WTC11 (cell line): ENCODE data around the gene CAD. TPM values are rescaled to one million over a fixed set of nuclear protein-coding genes. Genes with fewer than 3 reads are reported as not detected.

ENCODE experiments used
- CBFB ChIP-seq: sonication (generic); formaldehyde crosslinking; IDR thresholded peaks from 2 replicates; pipeline ENCODE4 v1.8.1; 2022; ENCODE audit warnings: mild to moderate bottlenecking, low read depth, missing genetic modification reagents
- E2F1 ChIP-seq: sonication (generic); formaldehyde crosslinking; IDR thresholded peaks from 2 replicates; pipeline ENCODE4 v1.8.0; 2022; ENCODE audit warnings: mild to moderate bottlenecking, missing genetic modification reagents
- ELF4 ChIP-seq: sonication (generic); formaldehyde crosslinking; IDR thresholded peaks from 2 replicates; pipeline ENCODE4 v1.8.1; 2022; ENCODE audit warnings: low read depth, mild to moderate bottlenecking, moderate library complexity, missing genetic modification reagents
- ESRRA ChIP-seq: sonication (generic); formaldehyde crosslinking; IDR thresholded peaks from 2 replicates; pipeline ENCODE4 v1.8.1; 2022; ENCODE audit warnings: mild to moderate bottlenecking, missing genetic modification reagents, borderline replicate concordance
- GABPB1 ChIP-seq: sonication (generic); formaldehyde crosslinking; IDR thresholded peaks from 2 replicates; pipeline ENCODE4 v1.8.1; 2023; ENCODE audit warnings: mild to moderate bottlenecking, missing genetic modification reagents
- HMGXB4 ChIP-seq: sonication (generic); formaldehyde crosslinking; IDR thresholded peaks from 2 replicates; pipeline ENCODE4 v1.8.1; 2023; ENCODE audit warnings: mild to moderate bottlenecking, moderate library complexity, missing genetic modification reagents
- IRF1 ChIP-seq: sonication (generic); formaldehyde crosslinking; IDR thresholded peaks from 2 replicates; pipeline ENCODE4 v1.8.0; 2023; ENCODE audit warnings: missing genetic modification reagents
- JAZF1 ChIP-seq: fragments of 250-450 bp; sonication (Bioruptor Pico); IDR thresholded peaks from 2 replicates; pipeline ENCODE4 v1.9.0; 2021; ENCODE audit warnings: moderate library complexity, mild to moderate bottlenecking, inconsistent platforms
- KAT7 ChIP-seq: sonication (generic); formaldehyde crosslinking; IDR thresholded peaks from 2 replicates; pipeline ENCODE4 v1.8.1; 2023; ENCODE audit warnings: missing genetic modification reagents, mild to moderate bottlenecking, borderline replicate concordance
- NR3C1 ChIP-seq: sonication (generic); formaldehyde crosslinking; conservative IDR thresholded peaks from 2 replicates; pipeline ENCODE4 v1.8.1; 2023; ENCODE audit warnings: low read depth, mild to moderate bottlenecking, missing genetic modification reagents
- PREB ChIP-seq: sonication (generic); formaldehyde crosslinking; IDR thresholded peaks from 2 replicates; pipeline ENCODE4 v1.8.1; 2022; ENCODE audit warnings: mild to moderate bottlenecking, missing genetic modification reagents, moderate library complexity, borderline replicate concordance
- SOX15 ChIP-seq: fragments of 250-450 bp; sonication (Bioruptor Pico); IDR thresholded peaks from 2 replicates; pipeline ENCODE4 v1.9.0; 2021; ENCODE audit warnings: mild to moderate bottlenecking
- STAT6 ChIP-seq: sonication (generic); formaldehyde crosslinking; conservative IDR thresholded peaks from 2 replicates; pipeline ENCODE4 v1.8.1; 2023; ENCODE audit warnings: mild to moderate bottlenecking, low read depth, missing genetic modification reagents, moderate library complexity
- TCF7 ChIP-seq: sonication (generic); formaldehyde crosslinking; IDR thresholded peaks from 2 replicates; pipeline ENCODE4 v1.8.0; 2022; ENCODE audit warnings: mild to moderate bottlenecking, low read depth, missing genetic modification reagents, moderate library complexity
- TP53 ChIP-seq: sonication (generic); formaldehyde crosslinking; IDR thresholded peaks from 2 replicates; pipeline ENCODE4 v1.8.1; 2023; ENCODE audit warnings: mild to moderate bottlenecking, missing genetic modification reagents
- ZNF396 ChIP-seq: fragments of 250-450 bp; sonication (Bioruptor Pico); IDR thresholded peaks from 2 replicates; pipeline ENCODE4 v1.8.0; 2021; ENCODE audit warnings: mild to moderate bottlenecking, moderate library complexity, borderline replicate concordance
- ZNF532 ChIP-seq: fragments of 250-450 bp; sonication (Bioruptor Pico); IDR thresholded peaks from 2 replicates; pipeline ENCODE4 v1.9.0; 2021; ENCODE audit warnings: mild to moderate bottlenecking, borderline replicate concordance
- total RNA-seq: library from RNA; stranded (reverse); gene quantifications from 3 replicates; pipeline ENCODE4 v1.2.3, GENCODE V29; 2021
- TF ChIP-seq, protein P1 (sequence below): fragments of 250-450 bp; sonication (Bioruptor Pico); IDR thresholded peaks from 2 replicates; pipeline ENCODE4 v1.9.0; 2021; ENCODE audit warnings: mild to moderate bottlenecking
- TF ChIP-seq, protein P2 (sequence below): fragments of 200-600 bp; IDR thresholded peaks from 2 replicates; pipeline ENCODE4 v1.8.0; 2022; ENCODE audit warnings: antibody characterized with exemption
- TF ChIP-seq, protein P3 (sequence below): sonication (generic); formaldehyde crosslinking; IDR thresholded peaks from 2 replicates; pipeline ENCODE4 v1.8.1; 2023; ENCODE audit warnings: mild to moderate bottlenecking, missing genetic modification reagents

Gene CAD
- total RNA-seq, 1 experiment from 2014 or later, result 178 TPM

GRCh38 chr2:27264753-27265535, 47.8 kb downstream of the CAD start (continued):
- TF ChIP-seq, protein P1, sequence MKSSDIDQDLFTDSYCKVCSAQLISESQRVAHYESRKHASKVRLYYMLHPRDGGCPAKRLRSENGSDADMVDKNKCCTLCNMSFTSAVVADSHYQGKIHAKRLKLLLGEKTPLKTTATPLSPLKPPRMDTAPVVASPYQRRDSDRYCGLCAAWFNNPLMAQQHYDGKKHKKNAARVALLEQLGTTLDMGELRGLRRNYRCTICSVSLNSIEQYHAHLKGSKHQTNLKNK (CRISPR knock-in tag), result no peak
- peak; percentile 89; the same call in 1 of the 2 replicates for TF ChIP-seq ESRRA (CRISPR knock-in tag)
- peak; percentile 92 for TF ChIP-seq HMGXB4 (CRISPR knock-in tag)
- TF ChIP-seq IRF1 (CRISPR knock-in tag), result peak; percentile 92
- TF ChIP-seq E2F1 (CRISPR knock-in tag), result peak; percentile 95
- TF ChIP-seq CBFB (CRISPR knock-in tag), result no peak
- TF ChIP-seq, protein P2, sequence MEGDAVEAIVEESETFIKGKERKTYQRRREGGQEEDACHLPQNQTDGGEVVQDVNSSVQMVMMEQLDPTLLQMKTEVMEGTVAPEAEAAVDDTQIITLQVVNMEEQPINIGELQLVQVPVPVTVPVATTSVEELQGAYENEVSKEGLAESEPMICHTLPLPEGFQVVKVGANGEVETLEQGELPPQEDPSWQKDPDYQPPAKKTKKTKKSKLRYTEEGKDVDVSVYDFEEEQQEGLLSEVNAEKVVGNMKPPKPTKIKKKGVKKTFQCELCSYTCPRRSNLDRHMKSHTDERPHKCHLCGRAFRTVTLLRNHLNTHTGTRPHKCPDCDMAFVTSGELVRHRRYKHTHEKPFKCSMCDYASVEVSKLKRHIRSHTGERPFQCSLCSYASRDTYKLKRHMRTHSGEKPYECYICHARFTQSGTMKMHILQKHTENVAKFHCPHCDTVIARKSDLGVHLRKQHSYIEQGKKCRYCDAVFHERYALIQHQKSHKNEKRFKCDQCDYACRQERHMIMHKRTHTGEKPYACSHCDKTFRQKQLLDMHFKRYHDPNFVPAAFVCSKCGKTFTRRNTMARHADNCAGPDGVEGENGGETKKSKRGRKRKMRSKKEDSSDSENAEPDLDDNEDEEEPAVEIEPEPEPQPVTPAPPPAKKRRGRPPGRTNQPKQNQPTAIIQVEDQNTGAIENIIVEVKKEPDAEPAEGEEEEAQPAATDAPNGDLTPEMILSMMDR, result peak; percentile 46; the same call in 1 of the 2 replicates
- no peak for TF ChIP-seq TP53 (CRISPR knock-in tag)
- 0 out of 2 replicates have a peak, but pooled peaks have one; percentile 73 for TF ChIP-seq STAT6 (CRISPR knock-in tag)
- peak; percentile 80; the same call in 1 of the 2 replicates for TF ChIP-seq PREB (CRISPR knock-in tag)
- TF ChIP-seq NR3C1 (CRISPR knock-in tag), result no peak
- TF ChIP-seq, protein P3, sequence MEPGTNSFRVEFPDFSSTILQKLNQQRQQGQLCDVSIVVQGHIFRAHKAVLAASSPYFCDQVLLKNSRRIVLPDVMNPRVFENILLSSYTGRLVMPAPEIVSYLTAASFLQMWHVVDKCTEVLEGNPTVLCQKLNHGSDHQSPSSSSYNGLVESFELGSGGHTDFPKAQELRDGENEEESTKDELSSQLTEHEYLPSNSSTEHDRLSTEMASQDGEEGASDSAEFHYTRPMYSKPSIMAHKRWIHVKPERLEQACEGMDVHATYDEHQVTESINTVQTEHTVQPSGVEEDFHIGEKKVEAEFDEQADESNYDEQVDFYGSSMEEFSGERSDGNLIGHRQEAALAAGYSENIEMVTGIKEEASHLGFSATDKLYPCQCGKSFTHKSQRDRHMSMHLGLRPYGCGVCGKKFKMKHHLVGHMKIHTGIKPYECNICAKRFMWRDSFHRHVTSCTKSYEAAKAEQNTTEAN (CRISPR knock-in tag), result peak; percentile 84; the same call in 1 of the 2 replicates
- peak; percentile 73 for TF ChIP-seq GABPB1 (CRISPR knock-in tag)
- 0 out of 2 replicates have a peak, but pooled peaks have one; percentile 46 for TF ChIP-seq ELF4 (CRISPR knock-in tag)
- TF ChIP-seq ZNF532 (CRISPR knock-in tag), result no peak
- TF ChIP-seq SOX15 (CRISPR knock-in tag), result no peak
- no peak for TF ChIP-seq JAZF1 (CRISPR knock-in tag)
- TF ChIP-seq TCF7, result 0 out of 2 replicates have a peak, but pooled peaks have one; percentile 71
- TF ChIP-seq KAT7 (CRISPR knock-in tag), result peak; percentile 85; the same call in 1 of the 2 replicates
- TF ChIP-seq ZNF396 (CRISPR knock-in tag), result no peak
